D341Med (cell line): ENCODE results near the gene LZTFL1.
A peak's percentile ranks its signal among the peaks of the same experiment; 100 is the strongest.

Source experiments
- DNase-seq: peaks from one replicate; pipeline ENCODE4 v3.0.0; 2012; ENCODE audit warnings: low spot score

Gene LZTFL1

GRCh38 chr3:45841757-45842491, at the start of gene LZTFL1:
Gene LZTFL1, minus strand, starts transcription at chr3:45842119. Its CDS starts 128 bp downstream, at chr3:45841991.
- DNase-seq = peak; percentile 92

- no peak for DNase-seq
Measured at GRCh38 chr3:45890405-45890804, 48.5 kb upstream of the LZTFL1 start.

- DNase-seq = no peak
Measured at GRCh38 chr3:45889337-45889736, 47.4 kb upstream of the LZTFL1 start.

- DNase-seq = no peak
Measured at GRCh38 chr3:45887759-45888511, 46.0 kb upstream of the LZTFL1 start.

- DNase-seq = no peak
Measured at GRCh38 chr3:45887285-45887684, 45.4 kb upstream of the LZTFL1 start.

- DNase-seq = no peak
Measured at GRCh38 chr3:45885979-45886705, 44.2 kb upstream of the LZTFL1 start, which contains the start of gene CCR9. Gene CCR9, plus strand, starts transcription at chr3:45886543. Its CDS starts 8,391 bp downstream, at chr3:45894934.

- no peak for DNase-seq
Measured at GRCh38 chr3:45884368-45885201, 42.7 kb upstream of the LZTFL1 start.

GRCh38 chr3:45881078-45882022, 39.4 kb upstream of the LZTFL1 start:
- no peak for DNase-seq

GRCh38 chr3:45880725-45881077, 38.8 kb upstream of the LZTFL1 start:
- no peak for DNase-seq

- no peak for DNase-seq
Measured at GRCh38 chr3:45878124-45878523, 36.2 kb upstream of the LZTFL1 start.

GRCh38 chr3:45874677-45875346, 32.9 kb upstream of the LZTFL1 start:
- DNase-seq = no peak

GRCh38 chr3:45873638-45874037, 31.7 kb upstream of the LZTFL1 start:
- DNase-seq = no peak

GRCh38 chr3:45873036-45873435, 31.1 kb upstream of the LZTFL1 start:
- DNase-seq = no peak

GRCh38 chr3:45872569-45872968, 30.6 kb upstream of the LZTFL1 start:
- no peak for DNase-seq

GRCh38 chr3:45871780-45872179, 29.9 kb upstream of the LZTFL1 start:
- no peak for DNase-seq

- DNase-seq = no peak
Measured at GRCh38 chr3:45870099-45870498, 28.2 kb upstream of the LZTFL1 start.

- DNase-seq = no peak
Measured at GRCh38 chr3:45869638-45870037, 27.7 kb upstream of the LZTFL1 start.

GRCh38 chr3:45868650-45869049, 26.7 kb upstream of the LZTFL1 start:
- DNase-seq = no peak

GRCh38 chr3:45868213-45868612, 26.3 kb upstream of the LZTFL1 start:
- no peak for DNase-seq

- no peak for DNase-seq
Measured at GRCh38 chr3:45865563-45865962, 23.6 kb upstream of the LZTFL1 start.
